ENCODE data around the gene FBL.

- no peak for TF ChIP-seq CTCF (IDR thresholded peaks at IDR 0.05; ENCODE audit: low read depth, low read length, missing input control)
- TF ChIP-seq YY1 (IDR thresholded peaks at IDR 0.05) = no peak
- TF ChIP-seq FOXA1 (IDR thresholded peaks at IDR 0.05) = no peak
- TF ChIP-seq TAF1 (conservative IDR thresholded peaks at IDR 0.05) = no peak
- TF ChIP-seq RXRA (IDR thresholded peaks at IDR 0.05) = no peak
- TF ChIP-seq JUND (IDR thresholded peaks at IDR 0.05) = no peak
- no peak for TF ChIP-seq REST (IDR thresholded peaks at IDR 0.05)
- TF ChIP-seq ATF3 (IDR thresholded peaks at IDR 0.05) = no peak
- TF ChIP-seq SP1 (IDR thresholded peaks at IDR 0.05) = no peak
- TF ChIP-seq MAX (IDR thresholded peaks at IDR 0.05) = no peak
- TF ChIP-seq ZBTB33 (IDR thresholded peaks at IDR 0.05) = no peak
- TF ChIP-seq RAD21 (IDR thresholded peaks at IDR 0.05) = no peak
These were observed 3.3 kb downstream of the FBL start for GRCh38 chr19:39842693-39843435.

Measured in liver (tissue), 3 donors.